AML-193 (cell line): ENCODE measurements around the gene OTOP3.

Experiments
- DNase-seq, 2 experiments: peaks; one replicate each; lab custom pipeline; 2025; lab: John Stamatoyannopoulos, UW

Gene OTOP3

GRCh38 chr17:74916851-74917199 is 18.9 kb upstream of the OTOP3 start:
- no peak for DNase-seq

- DNase-seq, result peak; percentile 44 to 63
These were observed 18.3 kb upstream of the OTOP3 start for GRCh38 chr17:74917430-74917829.

- DNase-seq, result no peak
These were observed 16.8 kb upstream of the OTOP3 start for GRCh38 chr17:74918906-74919305.

GRCh38 chr17:74919440-74920305 is 16.0 kb upstream of the OTOP3 start:
- no peak for DNase-seq

- no peak for DNase-seq
These were observed 15.4 kb upstream of the OTOP3 start for GRCh38 chr17:74920306-74920620.

GRCh38 chr17:74920642-74921025 is 15.1 kb upstream of the OTOP3 start:
- DNase-seq, result no peak

GRCh38 chr17:74921026-74921681 is 14.5 kb upstream of the OTOP3 start:
- DNase-seq, result no peak

- no peak for DNase-seq
These were observed 13.9 kb upstream of the OTOP3 start for GRCh38 chr17:74921769-74922168.

- DNase-seq, result no peak
These were observed 13.5 kb upstream of the OTOP3 start for GRCh38 chr17:74922172-74922571.

GRCh38 chr17:74922694-74923537 is 12.8 kb upstream of the OTOP3 start, which contains the start of gene USH1G:
TSS of gene USH1G (minus strand) at chr17:74923255. CDS start at chr17:74923073, 182 bp downstream.
- DNase-seq, result no peak

- DNase-seq, result no peak
These were observed 12.0 kb upstream of the OTOP3 start for GRCh38 chr17:74923538-74924249.

GRCh38 chr17:74924250-74924948 is 11.3 kb upstream of the OTOP3 start, which contains the start of gene OTOP2:
TSS of gene OTOP2 (plus strand) at chr17:74924273. CDS start at chr17:74924633, 360 bp downstream.
- peak in 1 of 2 experiments; percentile 5 for DNase-seq

GRCh38 chr17:74925242-74925641 is 10.5 kb upstream of the OTOP3 start:
- DNase-seq, result no peak

- no peak for DNase-seq
These were observed 6.9 kb upstream of the OTOP3 start for GRCh38 chr17:74928786-74929185.

- no peak for DNase-seq
These were observed 5.1 kb upstream of the OTOP3 start for GRCh38 chr17:74930535-74931036.

GRCh38 chr17:74935048-74935447 is 650 bp upstream of the OTOP3 start:
- DNase-seq, result no peak

- no peak for DNase-seq
These were observed 737 bp downstream of the OTOP3 start for GRCh38 chr17:74936470-74936799.

GRCh38 chr17:74937064-74938051 is 1.7 kb downstream of the OTOP3 start:
- no peak for DNase-seq

- no peak for DNase-seq
These were observed 2.7 kb downstream of the OTOP3 start for GRCh38 chr17:74938194-74938950.
